Fibroblast of pulmonary artery (primary cell): ENCODE results near the gene MED7.

Experiments used
- DNase-seq: peaks from one replicate; pipeline ENCODE4 v3.0.0-alpha.2; 2010; ENCODE audit warnings: low read depth
- H3K4me3 ChIP-seq: replicated peaks from 2 replicates; pipeline ENCODE4 v1.5.1; 2011; ENCODE audit warnings: low read depth, mild to moderate bottlenecking, control low read depth, low read length, moderate library complexity
- TF ChIP-seq, protein P1 (sequence below): IDR thresholded peaks from 2 replicates; pipeline ENCODE4 v1.5.1; 2011; ENCODE audit warnings: mild to moderate bottlenecking, control low read depth, low read length, inconsistent platforms; ENCODE audit errors: missing control alignments

MED7 gene

DNA sequence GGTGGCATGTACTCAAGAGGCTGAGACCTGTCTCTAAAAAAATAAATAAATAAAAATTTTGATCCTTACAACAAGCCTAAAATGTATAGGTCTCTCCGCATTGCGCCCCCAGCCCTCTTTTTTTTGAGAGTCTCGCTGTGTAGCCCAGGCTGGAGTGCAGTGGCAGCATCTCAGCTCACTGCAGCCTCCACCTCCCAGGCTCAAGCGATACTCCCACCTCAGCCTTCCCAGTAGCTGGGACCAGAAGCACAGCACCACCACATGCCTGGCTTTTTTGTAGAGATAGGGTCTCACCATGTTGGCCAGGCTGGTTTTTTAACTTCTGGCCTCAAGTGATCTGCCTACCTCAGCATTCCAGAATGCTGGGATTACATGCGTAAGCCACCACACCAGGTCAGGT lies 25.6 kb upstream of the MED7 start:
- TF ChIP-seq, protein P1, sequence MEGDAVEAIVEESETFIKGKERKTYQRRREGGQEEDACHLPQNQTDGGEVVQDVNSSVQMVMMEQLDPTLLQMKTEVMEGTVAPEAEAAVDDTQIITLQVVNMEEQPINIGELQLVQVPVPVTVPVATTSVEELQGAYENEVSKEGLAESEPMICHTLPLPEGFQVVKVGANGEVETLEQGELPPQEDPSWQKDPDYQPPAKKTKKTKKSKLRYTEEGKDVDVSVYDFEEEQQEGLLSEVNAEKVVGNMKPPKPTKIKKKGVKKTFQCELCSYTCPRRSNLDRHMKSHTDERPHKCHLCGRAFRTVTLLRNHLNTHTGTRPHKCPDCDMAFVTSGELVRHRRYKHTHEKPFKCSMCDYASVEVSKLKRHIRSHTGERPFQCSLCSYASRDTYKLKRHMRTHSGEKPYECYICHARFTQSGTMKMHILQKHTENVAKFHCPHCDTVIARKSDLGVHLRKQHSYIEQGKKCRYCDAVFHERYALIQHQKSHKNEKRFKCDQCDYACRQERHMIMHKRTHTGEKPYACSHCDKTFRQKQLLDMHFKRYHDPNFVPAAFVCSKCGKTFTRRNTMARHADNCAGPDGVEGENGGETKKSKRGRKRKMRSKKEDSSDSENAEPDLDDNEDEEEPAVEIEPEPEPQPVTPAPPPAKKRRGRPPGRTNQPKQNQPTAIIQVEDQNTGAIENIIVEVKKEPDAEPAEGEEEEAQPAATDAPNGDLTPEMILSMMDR = no peak
- no peak overlapping the region for H3K4me3 ChIP-seq
- DNase-seq = no peak

DNA sequence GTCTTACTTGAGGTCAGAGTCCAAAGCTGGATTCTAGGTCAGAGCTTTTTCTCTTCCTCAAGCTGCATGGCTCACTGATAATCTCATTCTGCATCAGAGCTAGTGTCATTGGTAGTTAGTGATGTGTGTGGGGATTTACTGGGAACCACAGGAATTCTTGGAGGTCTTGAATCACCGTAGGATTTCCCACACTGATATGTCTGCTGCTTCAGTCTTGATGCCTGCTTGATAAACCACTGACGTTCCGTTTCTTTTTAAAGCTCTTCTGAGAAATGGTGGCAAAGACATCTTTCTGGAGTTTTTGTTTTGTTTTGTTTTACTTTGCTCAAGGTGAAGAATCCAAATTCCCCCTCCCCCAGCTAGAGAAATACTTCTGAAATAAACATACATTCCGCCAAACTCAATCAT lies 24.6 kb upstream of the MED7 start:
- no peak overlapping the region for H3K4me3 ChIP-seq
- no peak for DNase-seq
- TF ChIP-seq, protein P1 = no peak

DNA sequence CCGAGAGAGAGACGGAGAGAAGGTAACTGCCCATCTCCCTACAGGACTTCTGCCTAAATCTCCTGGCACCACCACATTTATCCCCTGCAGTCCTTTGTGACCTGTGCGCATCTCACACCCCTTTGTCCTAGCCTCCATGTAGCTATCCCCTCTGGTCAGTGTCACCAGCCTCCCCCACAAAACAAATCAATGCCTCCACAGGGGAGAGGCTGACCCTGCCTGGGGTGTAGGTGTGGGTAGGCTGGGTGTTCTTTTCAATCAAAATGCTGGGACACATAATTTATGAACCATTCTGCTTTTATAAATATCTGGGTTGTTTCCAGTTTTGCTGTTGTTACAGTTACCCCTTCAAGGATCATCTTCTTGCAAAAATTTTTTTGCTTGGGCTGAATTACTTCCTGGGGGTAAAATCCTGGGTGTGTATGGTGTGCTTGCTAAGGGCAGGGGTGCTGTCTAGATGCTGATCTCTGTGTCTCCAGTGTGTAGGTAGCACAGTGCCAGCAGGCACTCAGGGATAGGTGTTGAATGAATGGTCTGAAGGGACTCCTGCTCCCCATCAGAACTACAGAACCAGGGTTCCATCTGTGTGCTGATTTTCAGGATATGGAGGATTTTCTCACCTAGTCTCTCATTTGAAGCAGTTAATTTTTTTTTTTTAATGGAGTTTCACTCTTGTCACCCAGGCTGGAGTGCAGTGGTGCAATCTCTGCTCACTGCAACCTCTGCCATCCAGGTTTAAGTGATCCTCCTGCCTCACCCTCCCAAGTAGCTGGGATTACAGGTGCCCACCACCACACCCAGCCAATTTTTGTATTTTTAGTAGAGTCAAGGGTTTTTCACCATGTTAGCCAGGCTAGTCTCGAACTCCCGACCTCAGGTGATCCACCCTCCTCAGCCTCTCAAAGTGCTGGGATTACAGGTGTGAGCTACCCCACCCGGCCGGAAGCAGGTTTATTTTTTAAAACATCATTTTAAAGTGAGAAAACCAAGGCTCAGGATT lies 23.8 kb upstream of the MED7 start, which contains the start of gene GARIN3:
Gene GARIN3, minus strand, starts transcription at position 51 of the 1,000 bp plus-strand sequence. CDS start 96 bp downstream, outside the sequence.
- no peak within 1 kb of the TSS for H3K4me3 ChIP-seq
- TF ChIP-seq, protein P1 = no peak
- DNase-seq = no peak

DNA sequence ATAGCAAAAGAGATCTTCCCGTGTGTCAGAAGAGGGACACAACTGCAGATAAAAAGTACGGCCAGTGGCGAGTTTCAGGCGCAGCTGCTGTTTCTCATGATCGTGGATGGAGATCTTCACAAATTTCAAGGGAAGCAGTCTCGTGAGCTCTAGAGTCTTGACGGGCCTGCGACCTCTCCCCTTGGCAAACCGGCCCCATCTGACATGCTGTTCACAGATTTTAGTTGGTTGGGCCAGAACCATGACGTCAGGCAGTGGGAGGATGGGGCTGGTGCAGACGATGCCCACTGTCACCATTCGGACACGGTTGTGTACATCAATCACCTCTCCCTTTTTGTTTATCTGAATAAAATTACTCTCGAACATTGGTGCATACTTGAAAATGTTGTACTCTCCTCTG lies 23.0 kb upstream of the MED7 start:
- no peak overlapping the region for H3K4me3 ChIP-seq
- no peak for DNase-seq
- TF ChIP-seq, protein P1 = no peak

DNA sequence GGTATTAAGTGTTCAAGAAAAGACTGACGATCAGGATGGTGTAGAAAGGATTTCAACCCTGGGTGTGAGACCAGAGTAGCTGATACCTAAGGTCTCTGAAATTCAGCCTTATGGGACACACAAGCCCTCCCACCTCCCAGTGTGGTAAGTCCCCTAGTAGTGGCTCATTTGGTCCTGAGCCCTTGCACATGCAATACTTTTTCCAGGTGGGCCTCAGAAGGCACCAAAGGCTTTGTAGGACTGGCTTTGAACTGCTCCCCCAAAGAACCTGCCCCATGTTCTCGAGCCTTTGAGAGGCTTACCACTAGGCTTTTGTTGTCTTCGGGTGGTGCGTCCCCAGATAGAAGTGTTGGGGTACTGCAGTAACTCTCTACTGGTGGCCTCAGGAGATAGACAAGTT lies 22.6 kb upstream of the MED7 start:
- TF ChIP-seq, protein P1 = no peak
- DNase-seq = no peak

DNA sequence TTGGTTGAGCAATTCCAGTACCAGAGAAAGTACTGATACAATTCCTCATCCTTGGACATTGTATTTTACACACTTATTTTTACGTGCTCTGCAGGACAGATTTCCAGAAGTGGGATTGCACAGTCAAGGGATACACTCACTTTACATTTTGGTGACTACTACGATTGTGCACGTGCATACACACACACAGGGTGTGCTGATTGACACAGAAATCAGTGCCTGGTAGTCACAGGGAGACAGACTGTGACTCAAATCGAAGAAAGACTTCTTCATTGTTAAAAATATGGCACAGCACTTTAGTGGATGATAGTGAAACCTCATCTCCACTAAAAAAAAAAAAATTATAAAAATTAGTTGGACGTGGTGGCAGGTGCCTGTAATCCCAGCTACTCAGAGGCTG lies 21.9 kb upstream of the MED7 start:
- DNase-seq = no peak
- TF ChIP-seq, protein P1 = no peak
- H3K4me3 ChIP-seq = no peak overlapping the region

More for the DNA sequence above, 22.6 kb upstream of the MED7 start:
- no peak overlapping the region for H3K4me3 ChIP-seq
